ENCODE measurements around the gene TSPEAR. TPM values are rescaled to one million over a fixed set of nuclear protein-coding genes. Genes with fewer than 3 reads are reported as not detected.
"Not testable (repeated sequence)": the region's sequence is repeated elsewhere in the genome, so short reads cannot be mapped to it uniquely, and the experiment has no call there.

The TSPEAR gene
- polyA plus RNA-seq, 6 donors from 2014 or later, result not detected

GRCh38 chr21:44566403-44566802 lies 145.0 kb downstream of the TSPEAR start:
- DNase-seq (peak; percentile 31), ATAC-seq (ENCODE audit: low read depth in 2 of 2) (peak; percentile 73 to 77)
- H3K27ac Mint-ChIP-seq, result peak overlapping the region in 5 of 6 donors; percentile 15 to 85 (median 40)
- peaks cover 7 to 20% (median 11%) of the 10 kb centered on the region in 7 donors for H3K9me3 Mint-ChIP-seq
- H3K4me1 Mint-ChIP-seq, result peaks cover 17 to 33% (median 26%) of the 10 kb centered on the region in 3 donors
- peaks cover 4 to 16% (median 11%) of the 10 kb centered on the region in 3 donors for H3K27me3 Mint-ChIP-seq
- H3K36me3 Mint-ChIP-seq, result peaks cover 7 to 8% of the 10 kb centered on the region in 2 donors
- peak overlapping the region in 2 of 8 donors; percentile 11 to 22 for H3K4me3 Mint-ChIP-seq

- ATAC-seq (ENCODE audit: low read depth in 2 of 2) (peak; percentile 61), DNase-seq (peak; percentile 13)
- H3K27me3 Mint-ChIP-seq, result peaks cover 0 to 11% (median 1%) of the 10 kb centered on the region in 3 donors
- H3K4me1 Mint-ChIP-seq, result peaks cover 17 to 40% (median 28%) of the 10 kb centered on the region in 3 donors
- peaks cover 10 to 31% (median 15%) of the 10 kb centered on the region in 7 donors for H3K9me3 Mint-ChIP-seq
- H3K4me3 Mint-ChIP-seq, result peak overlapping the region in 7 of 8 donors; percentile 11 to 77 (median 53)
- peak overlapping the region; percentile 44 to 92 (median 88) for H3K27ac Mint-ChIP-seq
- H3K36me3 Mint-ChIP-seq, result peaks cover 7 to 16% of the 10 kb centered on the region in 2 donors
Measured at GRCh38 chr21:44564886-44565598, 146.3 kb downstream of the TSPEAR start.

- DNase-seq (no peak), ATAC-seq (ENCODE audit: low read depth in 2 of 2) (no peak)
- Mint-ChIP-seq H3K4me3 (peak overlapping the region in 1 of 8 donors; percentile 61), H3K9me3 (peaks cover 10 to 36% (median 16%) of the 10 kb centered on the region in 7 donors), H3K4me1 (peaks cover 17 to 40% (median 28%) of the 10 kb centered on the region in 3 donors), H3K27ac (peak overlapping the region in 3 of 6 donors; percentile 12 to 92 (median 25)), H3K27me3 (peaks cover 0 to 5% (median 2%) of the 10 kb centered on the region in 3 donors), H3K36me3 (peaks cover 7 to 10% of the 10 kb centered on the region in 2 donors)
Measured at GRCh38 chr21:44564099-44564498, 147.3 kb downstream of the TSPEAR start.

GRCh38 chr21:44558695-44559094 lies 152.7 kb downstream of the TSPEAR start, which contains the start of gene KRTAP10-3:
Gene KRTAP10-3, minus strand, starts transcription at chr21:44558795. Its CDS starts 80 bp downstream, at chr21:44558715.
- H3K36me3 Mint-ChIP-seq, result peaks cover 7 to 21% of the 10 kb centered on the region in 2 donors
- DNase-seq (no peak), ATAC-seq (ENCODE audit: low read depth in 2 of 2) (no peak)
- peak within 1 kb of the TSS in 1 of 8 donors; percentile 13 for H3K4me3 Mint-ChIP-seq
- H3K9me3 Mint-ChIP-seq, result peaks cover 10 to 40% (median 20%) of the 10 kb centered on the region in 7 donors
- peaks cover 12 to 22% (median 15%) of the 10 kb centered on the region in 3 donors for H3K4me1 Mint-ChIP-seq
- peak within 1 kb of the TSS in 1 of 6 donors; percentile 79 for H3K27ac Mint-ChIP-seq
- peaks cover 7 to 46% (median 38%) of the 10 kb centered on the region in 3 donors for H3K27me3 Mint-ChIP-seq

- not testable (repeated sequence) for DNase-seq; H3K4me3 Mint-ChIP-seq; ATAC-seq (ENCODE audit: low read depth in 2 of 2); H3K27ac Mint-ChIP-seq
- peaks cover 12 to 22% (median 15%) of the 10 kb centered on the region in 3 donors for H3K4me1 Mint-ChIP-seq
- peaks cover 9 to 50% (median 38%) of the 10 kb centered on the region in 3 donors for H3K27me3 Mint-ChIP-seq
- peaks cover 10 to 41% (median 20%) of the 10 kb centered on the region in 7 donors for H3K9me3 Mint-ChIP-seq
- peaks cover 7 to 21% of the 10 kb centered on the region in 2 donors for H3K36me3 Mint-ChIP-seq
Measured at GRCh38 chr21:44558329-44558675, 153.1 kb downstream of the TSPEAR start.

GRCh38 chr21:44557491-44558328 lies 153.7 kb downstream of the TSPEAR start:
- Mint-ChIP-seq H3K27me3 (peaks cover 12 to 56% (median 38%) of the 10 kb centered on the region in 3 donors), H3K4me1 (peaks cover 12 to 22% (median 15%) of the 10 kb centered on the region in 3 donors), H3K4me3 (no peak overlapping the region), H3K36me3 (peaks cover 7 to 21% of the 10 kb centered on the region in 2 donors), H3K9me3 (peaks cover 5 to 35% (median 17%) of the 10 kb centered on the region in 7 donors), H3K27ac (no peak overlapping the region)
- DNase-seq, result no peak
- no peak for ATAC-seq (ENCODE audit: low read depth in 2 of 2)

- Mint-ChIP-seq H3K9me3 (peaks cover 5 to 28% (median 13%) of the 10 kb centered on the region in 7 donors), H3K36me3 (peaks cover 1 to 21% of the 10 kb centered on the region in 2 donors), H3K4me1 (peaks cover 11 to 17% (median 13%) of the 10 kb centered on the region in 3 donors), H3K27me3 (peaks cover 12 to 60% (median 40%) of the 10 kb centered on the region in 3 donors), H3K27ac (peak overlapping the region in 2 of 6 donors; percentile 49 to 58), H3K4me3 (peak overlapping the region in 1 of 8 donors; percentile 31)
- DNase-seq (no peak), ATAC-seq (ENCODE audit: low read depth in 2 of 2) (peak; percentile 46 to 70)
Measured at GRCh38 chr21:44556879-44557278, 154.5 kb downstream of the TSPEAR start.

- H3K4me1 Mint-ChIP-seq, result peaks cover 5 to 10% (median 5%) of the 10 kb centered on the region in 3 donors
- H3K4me3 Mint-ChIP-seq, result no peak overlapping the region
- DNase-seq (no peak), ATAC-seq (ENCODE audit: low read depth in 2 of 2) (no peak)
- H3K27ac Mint-ChIP-seq, result no peak overlapping the region
- H3K27me3 Mint-ChIP-seq, result peaks cover 12 to 76% (median 56%) of the 10 kb centered on the region in 3 donors
- peaks cover 0 to 14% of the 10 kb centered on the region in 2 donors for H3K36me3 Mint-ChIP-seq
- peaks cover 0 to 19% (median 6%) of the 10 kb centered on the region in 7 donors for H3K9me3 Mint-ChIP-seq
Measured at GRCh38 chr21:44555200-44555875, 156.0 kb downstream of the TSPEAR start.

- peaks cover 2 to 16% (median 6%) of the 10 kb centered on the region in 7 donors for H3K9me3 Mint-ChIP-seq
- peaks cover 7 to 13% (median 7%) of the 10 kb centered on the region in 3 donors for H3K4me1 Mint-ChIP-seq
- no peak overlapping the region for H3K4me3 Mint-ChIP-seq
- H3K36me3 Mint-ChIP-seq, result peaks cover 2 to 25% of the 10 kb centered on the region in 2 donors
- DNase-seq, result no peak
- H3K27ac Mint-ChIP-seq, result no peak overlapping the region
- ATAC-seq (ENCODE audit: low read depth in 2 of 2), result no peak
- H3K27me3 Mint-ChIP-seq, result peaks cover 27 to 84% (median 62%) of the 10 kb centered on the region in 3 donors
Measured at GRCh38 chr21:44552681-44553080, 158.7 kb downstream of the TSPEAR start.

- H3K27me3 Mint-ChIP-seq, result peaks cover 26 to 79% (median 57%) of the 10 kb centered on the region in 3 donors
- H3K4me3 Mint-ChIP-seq, result no peak overlapping the region
- H3K4me1 Mint-ChIP-seq, result peaks cover 9 to 18% (median 11%) of the 10 kb centered on the region in 3 donors
- H3K9me3 Mint-ChIP-seq, result peaks cover 3 to 21% (median 11%) of the 10 kb centered on the region in 7 donors
- DNase-seq (no peak), ATAC-seq (ENCODE audit: low read depth in 2 of 2) (no peak)
- H3K27ac Mint-ChIP-seq, result no peak overlapping the region
- peaks cover 7 to 25% of the 10 kb centered on the region in 2 donors for H3K36me3 Mint-ChIP-seq
Measured at GRCh38 chr21:44552136-44552535, 159.2 kb downstream of the TSPEAR start.

- H3K36me3 Mint-ChIP-seq, result peaks cover 13 to 29% of the 10 kb centered on the region in 2 donors
- DNase-seq (no peak), ATAC-seq (ENCODE audit: low read depth in 2 of 2) (no peak)
- H3K27me3 Mint-ChIP-seq, result peaks cover 20 to 75% (median 53%) of the 10 kb centered on the region in 3 donors
- H3K9me3 Mint-ChIP-seq, result peaks cover 9 to 28% (median 18%) of the 10 kb centered on the region in 7 donors
- H3K4me3 Mint-ChIP-seq, result no peak within 1 kb of the TSS
- peaks cover 7 to 20% (median 11%) of the 10 kb centered on the region in 3 donors for H3K4me1 Mint-ChIP-seq
- peak within 1 kb of the TSS in 1 of 6 donors; percentile 26 for H3K27ac Mint-ChIP-seq
Measured at GRCh38 chr21:44551340-44551961, 159.9 kb downstream of the TSPEAR start, which contains the start of gene KRTAP10-2. Gene KRTAP10-2, minus strand, starts transcription at chr21:44551505. Its CDS starts 47 bp downstream, at chr21:44551458.

- Mint-ChIP-seq H3K27ac (peak overlapping the region in 1 of 6 donors; percentile 26), H3K4me1 (peaks cover 7 to 17% (median 7%) of the 10 kb centered on the region in 3 donors), H3K36me3 (peaks cover 13 to 31% of the 10 kb centered on the region in 2 donors), H3K27me3 (peaks cover 20 to 71% (median 53%) of the 10 kb centered on the region in 3 donors), H3K4me3 (no peak overlapping the region), H3K9me3 (peaks cover 9 to 35% (median 23%) of the 10 kb centered on the region in 7 donors)
- DNase-seq (no peak), ATAC-seq (ENCODE audit: low read depth in 2 of 2) (no peak)
Measured at GRCh38 chr21:44550807-44551206, 160.6 kb downstream of the TSPEAR start.
